Hepatocyte (in vitro differentiated cells): ENCODE results near the gene DACT1. TPM values are rescaled to one million over a fixed set of nuclear protein-coding genes. Genes with fewer than 3 reads are reported as not detected.
A peak's percentile ranks its signal among the peaks of the same experiment; 100 is the strongest.

Source experiments
- DNase-seq: peaks from one replicate; pipeline ENCODE4 v3.0.0-alpha.2; 2016; ENCODE audit warnings: low spot score
- H2AFZ ChIP-seq: fragments of 200-600 bp; sonication (generic); 2 replicates; pipeline ENCODE4 v1.6.0; 2016; ENCODE audit warnings: antibody characterized with exemption, mild to moderate bottlenecking
- H3K27ac ChIP-seq: fragments of 200-600 bp; sonication (generic); 2 replicates; pipeline ENCODE4 v1.5.1; 2016; ENCODE audit warnings: mild to moderate bottlenecking
- H3K27me3 ChIP-seq: fragments of 200-600 bp; sonication (generic); 2 replicates; pipeline ENCODE4 v1.6.1; 2016
- H3K36me3 ChIP-seq: fragments of 200-600 bp; sonication (generic); replicated peaks from 2 replicates; pipeline ENCODE4 v1.5.1; 2016; ENCODE audit warnings: low read depth; ENCODE audit not compliant: insufficient read depth
- H3K4me1 ChIP-seq: fragments of 200-600 bp; sonication (generic); 2 replicates; pipeline ENCODE4 v1.5.1; 2016; ENCODE audit warnings: mild to moderate bottlenecking, moderate library complexity; ENCODE audit not compliant: insufficient read depth
- H3K4me2 ChIP-seq: fragments of 200-600 bp; sonication (generic); 2 replicates; pipeline ENCODE4 v1.6.0; 2016
- H3K4me3 ChIP-seq: fragments of 200-600 bp; sonication (generic); 2 replicates; pipeline ENCODE4 v1.5.1; 2016; ENCODE audit warnings: mild to moderate bottlenecking
- H3K79me2 ChIP-seq: fragments of 200-600 bp; sonication (generic); 2 replicates; pipeline ENCODE4 v1.6.0; 2017; ENCODE audit warnings: mild to moderate bottlenecking
- H3K9me2 ChIP-seq: fragments of 200-600 bp; sonication (generic); replicated peaks from 2 replicates; pipeline ENCODE4 v1.6.0; 2017; ENCODE audit warnings: mild to moderate bottlenecking; ENCODE audit not compliant: insufficient read depth
- H3K9me3 ChIP-seq: fragments of 200-600 bp; sonication (generic); 2 replicates; pipeline ENCODE4 v1.5.1; 2016; ENCODE audit warnings: low read depth, mild to moderate bottlenecking
- H4K20me1 ChIP-seq: fragments of 200-600 bp; sonication (generic); 2 replicates; pipeline ENCODE4 v1.6.0; 2016; ENCODE audit warnings: mild to moderate bottlenecking; ENCODE audit not compliant: insufficient read depth, poor library complexity, severe bottlenecking
- CTCF ChIP-seq: fragments of 200-600 bp; sonication (generic); IDR thresholded peaks from 2 replicates; pipeline ENCODE4 v1.5.1; 2016; ENCODE audit warnings: antibody characterized with exemption, mild to moderate bottlenecking; ENCODE audit not compliant: poor library complexity
- EZH2 ChIP-seq: fragments of 200-600 bp; sonication (generic); IDR thresholded peaks from 2 replicates; pipeline ENCODE4 v1.6.1; 2016; ENCODE audit warnings: antibody characterized with exemption, mild to moderate bottlenecking, borderline replicate concordance
- EZH2phosphoT487 ChIP-seq: fragments of 200-600 bp; sonication (generic); IDR thresholded peaks from one replicate; pipeline ENCODE4 v1.6.1; 2018; ENCODE audit warnings: antibody characterized with exemption, mild to moderate bottlenecking, low read depth, moderate library complexity; ENCODE audit not compliant: unreplicated experiment, severe bottlenecking
- WGBS: methylation state at CpG from one replicate; pipeline ENCODE4 v1.1.6; 2016; ENCODE audit warnings: low lambda C conversion rate; ENCODE audit errors: missing lambda C conversion rate; 5-methylcytosine and 5-hydroxymethylcytosine counted together
- polyA plus RNA-seq: library from polyadenylated mRNA; unstranded; fragments of >200 nt; fragmentation: Nextera tagmentation; extraction: Ambion mirVana; gene quantifications from 2 replicates; pipeline ENCODE4 v1.2.1, GENCODE V29; 2016
- total RNA-seq: library from RNA; depleted of rRNA; stranded (reverse); fragments of >200 nt; gene quantifications from 2 replicates; pipeline ENCODE4 v1.2.3, GENCODE V29; 2014

The DACT1 gene
- total and polyA plus RNA-seq, 2 experiments from 2014 or later, result 13.2 to 19.6 TPM

GRCh38 chr14:58671436-58671835 is 33.7 kb downstream of the DACT1 start:
- H3K9me2 ChIP-seq, result no peaks in the 10 kb centered on the region
- WGBS, result 57% methylated on average over 4 of the region's 4 CpGs
- peaks cover 3% of the 10 kb centered on the region for H3K27me3 ChIP-seq
- no peaks in the 10 kb centered on the region for H3K79me2 ChIP-seq
- no peak overlapping the region for H2AFZ ChIP-seq
- H3K9me3 ChIP-seq, result no peaks in the 10 kb centered on the region
- no peaks in the 10 kb centered on the region for H3K4me1 ChIP-seq
- H3K4me3 ChIP-seq, result no peak overlapping the region
- H3K36me3 ChIP-seq, result no peaks in the 10 kb centered on the region
- TF ChIP-seq CTCF (no peak), EZH2phosphoT487 (no peak), EZH2 (no peak)
- H3K4me2 ChIP-seq, result no peak overlapping the region
- H4K20me1 ChIP-seq, result no peaks in the 10 kb centered on the region
- H3K27ac ChIP-seq, result no peak overlapping the region
- no peak for DNase-seq

DNA sequence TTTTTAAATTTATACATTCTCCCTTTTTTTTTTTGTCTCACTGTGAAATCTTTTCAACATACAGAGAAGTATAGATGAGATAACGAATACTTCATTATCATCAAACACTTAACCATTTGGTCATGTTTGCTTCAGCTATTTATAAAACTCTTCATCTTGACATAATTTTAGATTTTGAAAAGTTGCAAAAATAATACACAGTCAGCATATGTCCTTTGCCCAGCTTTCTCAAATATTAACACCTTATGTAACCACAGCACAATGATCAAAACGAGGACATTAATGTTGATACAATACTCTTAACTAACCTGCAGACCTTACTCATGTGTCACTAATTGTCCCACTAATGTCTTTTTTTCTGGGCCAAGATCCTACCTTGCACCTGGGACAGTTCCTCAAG is 36.0 kb downstream of the DACT1 start:
- H3K9me2 ChIP-seq, result no peaks in the 10 kb centered on the region
- H4K20me1 ChIP-seq, result no peaks in the 10 kb centered on the region
- H3K4me1 ChIP-seq, result no peaks in the 10 kb centered on the region
- H2AFZ ChIP-seq, result no peak overlapping the region
- H3K4me3 ChIP-seq, result no peak overlapping the region
- H3K27me3 ChIP-seq, result peaks cover 3% of the 10 kb centered on the region
- WGBS, result 95% methylated on average over 2 of the region's 2 CpGs
- H3K27ac ChIP-seq, result no peak overlapping the region
- DNase-seq, result no peak
- H3K4me2 ChIP-seq, result no peak overlapping the region
- H3K79me2 ChIP-seq, result no peaks in the 10 kb centered on the region
- H3K36me3 ChIP-seq, result no peaks in the 10 kb centered on the region
- TF ChIP-seq EZH2 (no peak), CTCF (no peak), EZH2phosphoT487 (no peak)
- no peaks in the 10 kb centered on the region for H3K9me3 ChIP-seq

- H3K36me3 ChIP-seq, result no peaks in the 10 kb centered on the region
- H3K4me2 ChIP-seq, result peak overlapping the region; percentile 12
- TF ChIP-seq EZH2phosphoT487 (no peak), CTCF (no peak), EZH2 (no peak)
- no peaks in the 10 kb centered on the region for H3K4me1 ChIP-seq
- no peaks in the 10 kb centered on the region for H3K27me3 ChIP-seq
- no peak overlapping the region for H3K4me3 ChIP-seq
- no peaks in the 10 kb centered on the region for H3K9me2 ChIP-seq
- H3K27ac ChIP-seq, result no peak overlapping the region
- WGBS, result 59% methylated on average over 5 of the region's 5 CpGs
- DNase-seq, result no peak
- H4K20me1 ChIP-seq, result no peaks in the 10 kb centered on the region
- H3K79me2 ChIP-seq, result no peaks in the 10 kb centered on the region
- no peak overlapping the region for H2AFZ ChIP-seq
- no peaks in the 10 kb centered on the region for H3K9me3 ChIP-seq
These were observed 39.2 kb downstream of the DACT1 start for GRCh38 chr14:58677001-58677400.

- Histone ChIP-seq H3K4me3 (no peak overlapping the region), H4K20me1 (no peaks in the 10 kb centered on the region), H3K9me2 (no peaks in the 10 kb centered on the region), H3K79me2 (no peaks in the 10 kb centered on the region), H3K4me1 (no peaks in the 10 kb centered on the region), H3K36me3 (no peaks in the 10 kb centered on the region), H3K9me3 (no peaks in the 10 kb centered on the region), H3K27ac (no peak overlapping the region), H2AFZ (no peak overlapping the region), H3K27me3 (no peaks in the 10 kb centered on the region), H3K4me2 (no peak overlapping the region)
- no peak for DNase-seq
- TF ChIP-seq EZH2phosphoT487 (no peak), EZH2 (no peak), CTCF (no peak)
- WGBS, result 73% methylated on average over 4 of the region's 4 CpGs
These were observed 39.8 kb downstream of the DACT1 start for GRCh38 chr14:58677517-58677916.
